Esophagus mucosa (tissue), 1 donor: ENCODE data around the gene FUT4. TPM values are rescaled to one million over a fixed set of nuclear protein-coding genes. Genes with fewer than 3 reads are reported as not detected.
"Not testable (repeated sequence)": the region's sequence is repeated elsewhere in the genome, so short reads cannot be mapped to it uniquely, and the experiment has no call there.

Experiments used
- ATAC-seq: fragments of 200-7000 bp; cut with Tn5 transposase; one replicate; pipeline ENCODE4 v1.9.1; 2020
- total RNA-seq: library from RNA; stranded (reverse); gene quantifications from one replicate; pipeline ENCODE4 v1.2.4, GENCODE V29; 2023
- donor health status: DM: yes; HTN: yes; CAD: no.

The FUT4 gene
- total RNA-seq, 1 donor from 2014 or later, result 1.4 TPM

DNA sequence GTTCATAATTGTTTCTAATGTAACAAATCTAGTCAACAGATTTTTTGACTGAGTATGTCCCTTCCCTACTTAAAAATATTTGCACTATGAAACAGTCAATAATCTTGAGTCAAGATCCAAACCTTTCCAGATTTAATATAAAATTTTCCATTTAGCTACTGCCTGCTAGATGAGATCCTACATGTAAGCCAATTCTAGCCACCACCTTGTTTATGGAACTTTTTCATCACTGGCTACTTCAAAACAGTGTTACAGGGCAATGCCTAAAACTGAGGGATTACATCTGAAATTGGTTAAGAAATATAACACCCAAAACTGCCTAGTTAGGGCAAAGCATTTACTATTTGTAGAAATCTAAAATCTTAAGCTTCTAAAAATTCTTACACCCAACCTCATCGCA is 10.5 kb upstream of the FUT4 start:
- no peak for ATAC-seq

DNA sequence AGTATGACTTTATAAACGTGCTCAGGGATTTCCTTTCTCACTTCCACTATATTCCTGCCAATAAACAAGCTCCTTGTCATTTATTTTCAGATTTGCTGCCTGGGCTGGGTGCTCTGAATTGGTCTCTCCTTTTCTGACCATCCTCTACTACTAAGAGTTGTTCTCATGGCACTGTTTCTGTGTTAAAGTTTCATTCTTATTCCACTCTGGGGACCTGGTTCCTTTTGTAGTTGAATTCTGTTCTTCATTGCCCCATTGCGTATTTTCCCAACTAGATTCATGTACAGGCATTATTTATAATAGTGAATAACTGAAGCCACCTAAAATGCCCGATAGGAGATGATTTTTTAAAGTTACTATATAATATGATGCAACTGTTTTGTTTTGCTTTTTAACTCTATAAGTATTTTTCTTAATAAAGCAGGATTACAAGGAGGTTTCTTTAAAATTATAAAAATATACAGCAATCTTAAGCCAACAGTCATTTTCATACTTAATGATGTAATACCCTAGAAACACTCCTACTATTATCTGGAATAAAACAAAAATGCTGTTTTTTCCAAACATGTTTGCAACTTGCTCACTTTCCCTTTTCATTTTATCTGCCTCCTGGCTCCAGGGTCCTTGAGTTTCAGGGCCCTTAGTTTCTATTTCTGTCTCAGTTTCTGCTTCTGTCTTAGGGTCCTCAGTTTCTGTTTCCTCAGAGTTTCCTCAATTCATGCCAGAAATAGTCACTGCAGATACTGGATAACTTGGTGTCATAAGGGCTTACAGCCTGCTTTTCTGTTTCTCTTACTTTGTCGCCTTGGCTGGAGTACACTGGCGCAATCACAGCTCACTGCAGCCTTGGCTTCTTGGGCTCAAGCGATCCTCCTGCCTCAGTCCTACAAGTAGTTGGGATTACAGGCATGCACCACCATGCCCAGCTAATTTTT is 9.8 kb upstream of the FUT4 start:
- no peak for ATAC-seq

DNA sequence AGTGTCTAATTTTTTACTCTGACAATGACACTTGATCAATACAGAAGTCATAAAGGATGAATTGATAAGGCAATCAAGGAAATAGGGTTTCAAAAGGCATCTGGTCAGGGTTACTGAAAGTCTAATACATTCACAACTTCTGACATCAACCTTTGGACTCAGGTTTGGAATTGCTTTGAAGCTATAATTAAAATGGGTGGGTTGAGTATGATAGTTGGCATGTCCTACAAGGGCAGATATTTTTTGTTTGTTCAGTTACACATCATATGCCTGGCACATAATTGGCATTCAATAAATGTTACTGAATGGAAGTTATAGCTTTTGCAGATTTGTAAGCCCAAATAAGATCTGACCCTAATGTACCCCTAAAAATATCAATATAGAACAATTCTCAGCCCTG is 7.3 kb upstream of the FUT4 start:
- ATAC-seq, result no peak

DNA sequence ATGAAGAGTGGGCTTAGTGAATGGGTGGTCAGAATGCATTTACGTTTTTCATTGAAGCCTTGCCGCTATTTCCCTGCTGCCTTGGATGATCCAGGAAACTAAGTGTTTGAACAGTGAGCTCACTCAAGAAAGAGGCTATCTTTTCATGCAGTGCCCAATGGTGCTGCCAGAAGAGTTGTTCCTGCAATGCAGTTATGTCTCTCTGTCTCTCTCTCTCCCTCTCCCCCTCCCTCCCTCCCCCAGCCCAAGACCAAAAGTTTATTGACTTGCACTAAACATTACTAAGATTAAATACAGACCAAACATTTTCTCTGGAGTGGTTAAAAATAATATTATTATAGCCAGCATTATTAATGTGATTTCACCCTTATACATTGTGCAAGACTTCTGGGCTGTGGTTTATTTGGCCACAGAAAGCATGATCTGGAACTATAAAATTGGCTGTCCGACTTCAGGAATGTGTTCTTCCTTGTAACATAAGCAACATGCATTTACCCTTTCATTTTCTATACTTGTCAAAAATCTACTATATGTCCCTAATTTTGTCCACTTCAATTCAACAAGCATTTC is 6.6 kb upstream of the FUT4 start:
- no peak for ATAC-seq

DNA sequence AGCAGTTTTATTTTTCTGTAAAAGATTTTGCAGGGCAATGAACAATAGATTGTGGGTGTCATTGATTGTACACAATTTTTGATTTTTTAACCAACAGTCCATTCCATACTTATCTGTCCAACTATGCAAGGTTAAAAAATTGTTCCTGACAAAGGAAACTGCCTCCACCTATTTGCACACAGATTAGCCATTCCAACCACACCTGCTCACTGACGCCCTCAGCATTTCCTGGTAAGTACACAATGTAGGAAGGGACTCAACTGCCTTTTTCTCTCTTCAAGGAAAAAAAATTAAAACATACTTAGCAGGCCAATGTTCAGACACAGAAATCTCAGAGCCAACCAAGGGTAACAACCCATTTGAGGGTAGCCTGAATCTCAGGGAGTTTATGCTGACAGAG is 4.3 kb upstream of the FUT4 start:
- ATAC-seq, result peak; percentile 34

DNA sequence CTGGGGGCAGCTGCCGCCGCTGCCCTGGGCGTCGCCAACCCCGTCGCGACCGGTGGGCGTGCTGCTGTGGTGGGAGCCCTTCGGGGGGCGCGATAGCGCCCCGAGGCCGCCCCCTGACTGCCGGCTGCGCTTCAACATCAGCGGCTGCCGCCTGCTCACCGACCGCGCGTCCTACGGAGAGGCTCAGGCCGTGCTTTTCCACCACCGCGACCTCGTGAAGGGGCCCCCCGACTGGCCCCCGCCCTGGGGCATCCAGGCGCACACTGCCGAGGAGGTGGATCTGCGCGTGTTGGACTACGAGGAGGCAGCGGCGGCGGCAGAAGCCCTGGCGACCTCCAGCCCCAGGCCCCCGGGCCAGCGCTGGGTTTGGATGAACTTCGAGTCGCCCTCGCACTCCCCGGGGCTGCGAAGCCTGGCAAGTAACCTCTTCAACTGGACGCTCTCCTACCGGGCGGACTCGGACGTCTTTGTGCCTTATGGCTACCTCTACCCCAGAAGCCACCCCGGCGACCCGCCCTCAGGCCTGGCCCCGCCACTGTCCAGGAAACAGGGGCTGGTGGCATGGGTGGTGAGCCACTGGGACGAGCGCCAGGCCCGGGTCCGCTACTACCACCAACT is 1.0 kb downstream of the FUT4 start:
- ATAC-seq, result peak; percentile 6

DNA sequence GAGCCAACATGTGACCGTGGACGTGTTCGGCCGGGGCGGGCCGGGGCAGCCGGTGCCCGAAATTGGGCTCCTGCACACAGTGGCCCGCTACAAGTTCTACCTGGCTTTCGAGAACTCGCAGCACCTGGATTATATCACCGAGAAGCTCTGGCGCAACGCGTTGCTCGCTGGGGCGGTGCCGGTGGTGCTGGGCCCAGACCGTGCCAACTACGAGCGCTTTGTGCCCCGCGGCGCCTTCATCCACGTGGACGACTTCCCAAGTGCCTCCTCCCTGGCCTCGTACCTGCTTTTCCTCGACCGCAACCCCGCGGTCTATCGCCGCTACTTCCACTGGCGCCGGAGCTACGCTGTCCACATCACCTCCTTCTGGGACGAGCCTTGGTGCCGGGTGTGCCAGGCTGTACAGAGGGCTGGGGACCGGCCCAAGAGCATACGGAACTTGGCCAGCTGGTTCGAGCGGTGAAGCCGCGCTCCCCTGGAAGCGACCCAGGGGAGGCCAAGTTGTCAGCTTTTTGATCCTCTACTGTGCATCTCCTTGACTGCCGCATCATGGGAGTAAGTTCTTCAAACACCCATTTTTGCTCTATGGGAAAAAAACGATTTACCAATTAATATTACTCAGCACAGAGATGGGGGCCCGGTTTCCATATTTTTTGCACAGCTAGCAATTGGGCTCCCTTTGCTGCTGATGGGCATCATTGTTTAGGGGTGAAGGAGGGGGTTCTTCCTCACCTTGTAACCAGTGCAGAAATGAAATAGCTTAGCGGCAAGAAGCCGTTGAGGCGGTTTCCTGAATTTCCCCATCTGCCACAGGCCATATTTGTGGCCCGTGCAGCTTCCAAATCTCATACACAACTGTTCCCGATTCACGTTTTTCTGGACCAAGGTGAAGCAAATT is 1.8 kb downstream of the FUT4 start:
- ATAC-seq, result no peak

DNA sequence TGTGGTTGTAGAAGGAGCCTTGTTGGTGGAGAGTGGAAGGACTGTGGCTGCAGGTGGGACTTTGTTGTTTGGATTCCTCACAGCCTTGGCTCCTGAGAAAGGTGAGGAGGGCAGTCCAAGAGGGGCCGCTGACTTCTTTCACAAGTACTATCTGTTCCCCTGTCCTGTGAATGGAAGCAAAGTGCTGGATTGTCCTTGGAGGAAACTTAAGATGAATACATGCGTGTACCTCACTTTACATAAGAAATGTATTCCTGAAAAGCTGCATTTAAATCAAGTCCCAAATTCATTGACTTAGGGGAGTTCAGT is 2.4 kb downstream of the FUT4 start:
- no peak for ATAC-seq

DNA sequence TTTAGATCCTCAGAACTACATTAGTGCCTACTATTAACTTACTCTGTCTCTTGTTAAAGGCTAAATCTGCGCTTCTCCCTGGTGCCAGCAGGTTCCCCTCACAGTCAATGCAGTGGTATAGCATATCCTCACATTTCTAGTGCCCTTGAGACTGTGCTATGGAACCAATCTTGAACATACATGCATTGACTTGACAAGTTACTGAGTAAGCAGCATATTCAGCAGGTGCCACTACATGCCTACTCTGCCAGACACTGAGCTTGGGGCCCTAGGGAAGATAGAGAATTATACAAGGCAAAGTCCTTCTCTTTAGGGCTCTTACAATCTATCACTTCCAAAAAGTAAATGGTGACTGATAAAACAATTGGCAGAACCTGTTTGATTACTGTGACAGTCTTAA is 3.2 kb downstream of the FUT4 start:
- peak; percentile 24 for ATAC-seq

DNA sequence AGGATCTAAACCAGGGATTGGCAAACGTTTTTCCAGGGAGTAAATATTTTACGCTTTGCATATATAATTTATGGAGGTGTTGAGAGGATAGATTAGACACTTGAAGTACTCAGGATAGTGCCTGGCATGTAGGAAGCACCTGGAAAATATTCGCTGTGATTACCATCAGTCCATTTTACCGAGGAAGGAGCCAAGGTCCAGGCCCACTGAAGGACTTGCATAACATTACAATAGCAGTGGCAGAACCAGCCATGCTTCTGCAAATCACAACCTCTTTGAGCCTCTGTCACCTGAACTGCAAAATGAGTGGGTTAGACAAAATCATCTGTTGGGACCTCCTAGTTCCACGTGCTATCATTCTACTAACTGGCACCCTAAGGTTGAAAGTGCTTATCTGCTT is 5.4 kb downstream of the FUT4 start:
- ATAC-seq, result no peak

DNA sequence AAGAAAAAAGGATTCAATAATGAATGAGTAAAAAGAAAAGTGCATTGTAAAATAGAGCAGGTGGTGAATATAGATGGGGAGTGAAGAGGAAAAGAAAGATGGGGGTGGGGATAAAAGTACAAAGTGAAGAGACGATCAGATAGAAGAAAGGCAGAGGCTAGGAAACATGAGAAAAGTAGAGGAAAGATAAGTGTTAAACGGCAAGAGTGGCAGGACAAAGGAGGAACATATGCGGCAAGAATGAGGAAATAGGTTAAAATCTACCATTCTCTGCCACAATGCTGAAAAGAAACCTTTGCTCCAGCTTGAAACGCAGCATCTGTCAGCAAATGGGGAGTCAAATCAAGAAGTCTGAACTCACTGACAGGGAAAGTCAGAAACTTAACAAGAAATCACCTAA is 6.8 kb downstream of the FUT4 start:
- ATAC-seq, result no peak

DNA sequence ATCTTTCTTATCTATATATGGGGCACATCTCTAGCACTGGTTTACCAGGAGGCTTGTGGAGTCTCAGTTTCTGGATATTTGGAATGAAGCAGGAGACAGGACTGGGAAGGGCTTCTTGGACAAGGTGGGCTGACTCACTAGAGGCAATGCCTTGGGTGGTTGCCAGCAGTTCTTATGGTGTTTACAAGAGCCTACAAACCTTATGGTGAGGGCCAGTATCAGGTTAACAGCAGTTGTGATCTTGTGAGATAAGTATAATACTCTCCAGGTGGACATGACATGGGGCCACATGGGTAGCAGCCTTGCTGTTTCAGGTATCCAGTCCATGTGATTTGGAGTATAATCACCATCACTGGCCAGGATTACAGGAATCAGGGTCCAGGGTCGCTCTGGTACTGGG is 10.2 kb downstream of the FUT4 start:
- no peak for ATAC-seq

DNA sequence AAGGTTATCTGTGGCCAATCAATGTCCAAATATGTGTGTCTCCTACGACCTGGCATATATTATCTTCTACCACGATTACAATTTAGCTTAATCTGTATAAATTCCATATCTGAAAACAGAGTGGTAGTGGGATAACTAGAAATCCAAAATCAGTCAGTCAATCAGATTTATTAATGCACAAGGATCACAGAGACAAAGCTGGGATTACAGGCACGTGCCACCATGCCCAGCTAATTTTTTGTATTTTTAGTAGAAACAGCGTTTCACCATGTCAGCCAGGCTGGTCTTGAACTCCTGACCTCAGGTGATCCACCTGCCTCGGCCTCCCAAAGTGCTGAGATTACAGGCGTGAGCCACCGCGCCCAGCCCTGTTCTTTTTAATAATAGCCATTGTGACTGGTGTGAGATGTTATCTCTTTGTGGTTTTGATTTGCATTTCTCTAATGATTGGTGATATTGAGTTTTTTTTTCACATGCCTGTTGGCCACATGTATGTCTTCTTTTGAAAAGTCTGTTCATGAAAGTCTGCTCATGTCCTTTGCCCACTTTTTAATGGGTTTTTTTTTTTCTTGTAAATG is 12.1 kb downstream of the FUT4 start:
- ATAC-seq, result not testable (repeated sequence)

DNA sequence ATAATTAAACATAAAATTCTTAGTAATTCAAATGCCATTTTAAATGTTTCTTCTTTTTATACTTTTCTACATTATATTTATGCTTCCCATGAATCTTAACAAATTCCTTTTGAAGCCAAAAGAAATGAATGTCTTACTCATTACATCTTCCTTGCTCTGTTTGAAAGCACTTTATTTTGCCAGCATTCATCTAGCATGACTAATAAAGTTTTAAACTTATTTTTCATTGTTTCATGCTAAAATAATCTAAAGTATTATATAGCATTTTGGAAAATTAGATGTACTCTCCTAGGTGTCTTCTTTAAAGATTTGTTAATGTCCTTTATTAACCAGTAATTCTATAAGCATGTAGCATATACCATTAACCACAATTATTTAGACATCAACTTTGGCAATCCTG is 13.7 kb downstream of the FUT4 start:
- ATAC-seq, result no peak

DNA sequence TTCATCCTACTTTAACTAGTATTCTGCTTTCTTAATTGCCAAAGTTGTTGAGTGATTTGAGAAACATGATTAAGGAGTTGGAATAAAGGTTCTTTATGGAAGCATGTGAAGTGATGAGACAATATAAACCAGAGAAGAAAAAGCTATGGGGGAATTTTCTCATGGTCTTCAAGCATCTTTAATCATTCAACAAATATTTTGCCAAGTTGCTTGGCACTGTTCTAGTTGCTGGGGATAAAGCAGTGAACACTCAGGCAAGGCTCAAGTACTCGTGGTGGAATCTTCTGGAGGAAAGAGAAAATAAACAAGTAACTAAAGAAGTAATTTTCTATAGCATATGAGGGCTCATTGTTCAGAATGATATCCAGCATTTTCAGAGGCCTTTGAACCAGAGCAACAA is 14.3 kb downstream of the FUT4 start:
- no peak for ATAC-seq

DNA sequence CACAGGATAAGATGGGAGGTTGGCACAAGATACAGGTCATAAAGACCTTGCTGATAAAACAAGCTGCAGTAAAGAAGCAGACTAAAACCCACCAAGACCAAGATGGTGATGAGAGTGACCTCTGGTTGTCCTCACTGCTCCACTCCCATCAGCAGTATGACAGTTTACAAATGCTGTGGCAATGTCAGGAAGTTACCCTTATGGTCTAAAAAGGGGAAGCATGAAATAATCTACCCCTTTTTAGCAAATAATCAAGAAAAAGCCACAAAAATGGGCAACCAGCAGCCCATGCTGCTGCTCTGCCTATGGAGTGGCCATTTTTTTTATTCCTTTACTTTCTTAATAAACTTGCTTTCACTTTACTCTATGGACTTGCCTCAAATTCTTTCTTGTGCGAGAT is 14.7 kb downstream of the FUT4 start:
- no peak for ATAC-seq

DNA sequence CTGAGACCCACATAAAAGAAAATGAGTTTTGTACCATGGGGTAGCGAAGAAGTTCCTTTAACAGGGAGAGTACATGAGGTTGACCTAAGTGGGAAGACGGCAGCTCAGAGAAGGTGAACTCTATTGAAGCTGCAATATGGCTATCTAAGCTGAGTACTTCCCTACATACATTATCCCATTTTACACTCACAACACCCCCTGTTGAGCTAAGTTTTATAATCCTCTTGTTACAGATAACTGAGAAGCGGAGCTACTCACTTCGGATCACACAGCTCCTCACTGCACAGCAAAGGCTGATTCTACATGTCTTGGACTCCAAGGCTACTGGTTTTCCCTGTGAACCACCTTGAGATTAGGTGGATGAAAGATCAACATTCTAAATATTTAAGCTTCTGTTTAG is 15.2 kb downstream of the FUT4 start:
- ATAC-seq, result no peak

DNA sequence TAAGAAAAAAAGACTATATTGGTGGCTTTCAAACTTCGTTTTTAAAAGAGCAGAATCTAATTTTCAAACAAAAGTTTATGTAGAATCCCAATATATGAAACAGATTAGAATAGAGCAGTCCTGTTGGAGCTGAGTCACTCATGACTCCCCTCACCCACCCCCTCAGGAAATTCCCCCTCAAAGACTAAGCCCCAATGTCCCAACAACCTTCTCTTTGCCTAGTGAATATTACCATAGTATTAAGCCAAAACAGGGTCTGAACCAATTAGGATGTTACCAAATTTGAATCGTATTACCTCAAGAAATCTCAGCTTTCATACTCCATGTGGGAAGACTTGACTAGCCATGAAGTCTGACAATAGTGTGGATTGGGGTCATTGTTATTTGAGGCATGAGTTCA is 15.6 kb downstream of the FUT4 start:
- ATAC-seq, result no peak

DNA sequence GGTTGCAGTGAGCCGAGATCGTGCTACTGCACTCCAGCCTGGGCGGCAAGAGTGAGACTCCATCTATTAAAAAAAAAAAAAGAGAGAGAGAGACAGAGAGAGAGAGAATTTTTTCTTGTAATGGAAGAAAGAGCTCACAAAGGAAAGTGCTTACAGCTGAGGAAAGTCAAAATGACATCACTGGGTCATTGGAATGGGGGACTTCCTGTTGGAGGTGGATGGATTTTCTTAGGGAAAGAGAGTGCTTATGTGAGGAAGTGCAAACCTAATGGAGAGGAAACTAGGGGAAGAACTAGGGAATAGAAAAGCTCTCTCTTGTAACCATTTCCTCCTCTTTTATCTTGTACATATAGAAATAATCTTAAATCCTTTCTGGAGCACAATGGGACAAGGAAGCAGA is 17.1 kb downstream of the FUT4 start:
- no peak for ATAC-seq

DNA sequence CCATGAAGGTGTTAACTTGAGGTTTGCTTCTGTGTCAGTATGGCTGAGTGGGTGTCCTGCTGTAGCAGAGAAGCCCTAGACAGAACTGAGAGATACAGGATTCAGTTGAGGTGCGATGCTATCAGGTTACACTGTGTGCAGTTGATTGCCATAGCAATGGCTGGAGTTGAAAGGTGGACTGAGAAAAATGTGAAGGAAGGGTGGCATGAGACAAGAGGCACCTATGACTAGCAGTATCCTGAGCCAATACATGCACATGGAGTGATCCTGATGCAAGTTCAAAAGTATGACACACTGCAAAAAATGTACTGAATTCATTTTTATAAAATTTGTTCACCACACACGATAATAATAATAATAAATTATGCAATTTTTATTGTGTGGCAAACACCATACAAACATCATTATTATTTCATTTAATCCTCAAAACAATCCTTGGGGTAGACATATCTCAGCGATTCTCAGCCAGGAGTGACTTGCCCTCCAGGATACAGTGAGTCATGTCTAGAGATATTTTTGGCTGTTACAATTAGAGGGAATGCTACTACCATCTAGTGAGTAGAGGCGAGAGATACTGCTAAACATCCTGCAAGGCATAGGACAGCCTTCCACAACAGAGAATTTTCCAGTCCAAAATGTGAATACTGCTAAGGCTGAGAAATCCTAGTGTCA is 19.6 kb downstream of the FUT4 start:
- peak; percentile 91 for ATAC-seq

DNA sequence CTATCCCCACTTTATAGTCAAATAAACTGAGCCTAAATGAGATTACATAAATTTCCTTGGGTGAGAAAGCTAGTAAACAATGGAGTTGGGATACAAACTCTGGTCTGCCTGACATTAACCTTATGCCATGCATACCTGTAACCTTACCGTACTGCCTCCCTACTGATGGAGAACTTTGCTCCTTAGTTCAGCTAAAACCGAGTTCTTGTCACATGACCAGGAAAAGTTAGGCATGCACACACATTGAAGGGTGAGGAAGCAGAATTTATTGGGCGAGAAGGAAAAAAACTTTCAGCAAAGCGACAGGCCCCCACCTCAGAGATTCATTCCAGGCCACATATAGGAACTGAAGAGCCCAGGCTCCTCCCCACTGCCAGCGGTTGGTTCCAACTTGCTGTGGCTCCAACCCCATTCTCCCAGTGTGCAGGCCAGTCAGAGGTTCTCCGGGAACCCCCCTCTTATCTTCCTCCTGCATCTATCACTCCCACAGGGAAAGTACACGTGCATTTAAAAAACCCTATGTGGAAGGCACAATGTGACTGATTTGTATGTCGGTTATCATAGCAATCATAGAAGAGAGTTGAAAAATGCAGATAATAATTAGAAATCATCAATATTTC is 20.2 kb downstream of the FUT4 start:
- peak; percentile 11 for ATAC-seq
